ENCODE results near the gene SUDS3.

DNA sequence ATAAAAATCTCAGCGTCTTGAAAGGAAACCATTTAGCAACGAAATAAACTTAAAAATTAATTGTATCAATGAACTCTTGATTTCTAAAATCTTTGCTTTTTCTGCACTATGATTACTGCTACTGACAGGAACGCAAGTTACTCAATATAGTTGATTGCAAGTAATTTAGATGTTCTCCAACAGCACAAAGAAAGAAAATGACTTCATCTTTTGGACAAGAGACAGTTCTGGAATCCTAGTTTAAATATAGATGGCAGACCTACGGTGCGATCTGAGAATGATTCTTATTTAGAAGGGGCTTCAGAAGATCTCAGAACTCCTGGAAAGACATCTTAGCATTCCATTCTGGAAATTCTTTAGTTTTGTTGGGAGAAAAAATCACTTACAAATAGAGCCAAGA, 1.4 kb upstream of the SUDS3 start:
- TF ChIP-seq CTCF (IDR thresholded peaks at IDR 0.05; ENCODE audit: insufficient read depth, low read length) (no peak), POLR2AphosphoS5 (IDR thresholded peaks at IDR 0.05; ENCODE audit: low read depth) (no peak)

Measured in HL-60 (cell line).